Calu3 (cell line): ENCODE results near the gene KLKB1. TPM values are rescaled to one million over a fixed set of nuclear protein-coding genes. Genes with fewer than 3 reads are reported as not detected.
"Not testable (repeated sequence)": the region's sequence is repeated elsewhere in the genome, so short reads cannot be mapped to it uniquely, and the experiment has no call there.

Source experiments
- BruUV-seq: library from RNA; stranded (reverse); fragments of 400-500 nt; replicated peaks from 2 replicates; lab custom pipeline; 2021; lab: Mats Ljungman, UMichigan
- CTCF ChIA-PET: fragments of 300-600 bp; sonication (Branson Sonifier 250); formaldehyde crosslinking; loops from one replicate; lab custom pipeline; 2022; ENCODE audit warnings: antibody characterized with exemption; lab: Charles Lee
- DNase-seq: peaks from one replicate; pipeline ENCODE4 v3.0.0; 2022
- H3K27ac Mint-ChIP-seq: one replicate; pipeline ENCODE4 v1.8.0; 2022; ENCODE audit warnings: mixed read lengths; ENCODE audit not compliant: unreplicated experiment
- H3K27me3 Mint-ChIP-seq: one replicate; pipeline ENCODE4 v1.8.0; 2022; ENCODE audit warnings: mixed read lengths; ENCODE audit not compliant: unreplicated experiment
- H3K36me3 Mint-ChIP-seq: one replicate; pipeline ENCODE4 v1.8.0; 2022; ENCODE audit warnings: mild to moderate bottlenecking, moderate library complexity, mixed read lengths; ENCODE audit not compliant: insufficient read depth, unreplicated experiment
- H3K4me1 Mint-ChIP-seq: one replicate; pipeline ENCODE4 v1.8.0; 2022; ENCODE audit warnings: mild to moderate bottlenecking, low read depth, mixed read lengths; ENCODE audit not compliant: unreplicated experiment
- H3K4me3 Mint-ChIP-seq: one replicate; pipeline ENCODE4 v1.8.0; 2022; ENCODE audit warnings: mild to moderate bottlenecking, low read depth, moderate library complexity, mixed read lengths; ENCODE audit not compliant: unreplicated experiment
- H3K9me3 Mint-ChIP-seq: one replicate; pipeline ENCODE4 v1.8.0; 2022; ENCODE audit warnings: low read depth, mixed read lengths; ENCODE audit not compliant: unreplicated experiment
- CTCF ChIP-seq: fragments of 200-600 bp; IDR thresholded peaks from one replicate; pipeline ENCODE4 v1.8.0; 2022; ENCODE audit warnings: antibody characterized with exemption; ENCODE audit not compliant: unreplicated experiment
- intact Hi-C: fragments of 100-400 bp; cut with micrococcal nuclease; formaldehyde crosslinking; loops from one replicate; pipeline ENCODE4 v1.10.0; 2022; ENCODE audit not compliant: unreplicated experiment
- total RNA-seq: library from RNA; stranded (reverse); gene quantifications from 2 replicates; pipeline ENCODE4 v1.2.3, GENCODE V29; 2022

The KLKB1 gene
- total RNA-seq, 1 experiment from 2014 or later, result 2.9 TPM

- no peak for TF ChIP-seq CTCF
- Mint-ChIP-seq H3K27me3 (no peaks in the 10 kb centered on the region), H3K27ac (no peak overlapping the region), H3K4me3 (no peak overlapping the region), H3K9me3 (no peaks in the 10 kb centered on the region), H3K36me3 (no peaks in the 10 kb centered on the region), H3K4me1 (no peaks in the 10 kb centered on the region)
- no TSS peak for BruUV-seq
- CTCF ChIA-PET, result no interaction called here
- no peak for DNase-seq
- intact Hi-C loops, result no loop called here
These were observed 16.0 kb downstream of the KLKB1 start for GRCh38 chr4:186243331-186243730.

- Mint-ChIP-seq H3K4me1 (no peaks in the 10 kb centered on the region), H3K27me3 (no peaks in the 10 kb centered on the region), H3K27ac (no peak overlapping the region), H3K9me3 (no peaks in the 10 kb centered on the region), H3K36me3 (no peaks in the 10 kb centered on the region), H3K4me3 (no peak overlapping the region)
- BruUV-seq, result no TSS peak
- TF ChIP-seq CTCF, result no peak
- intact Hi-C loops, result no loop called here
- no peak for DNase-seq
- CTCF ChIA-PET, result no interaction called here
These were observed 17.5 kb downstream of the KLKB1 start for GRCh38 chr4:186244835-186245234.

GRCh38 chr4:186247062-186247752 is 19.9 kb downstream of the KLKB1 start:
- BruUV-seq, intact Hi-C loops, DNase-seq, CTCF ChIA-PET, H3K4me3 Mint-ChIP-seq, H3K27ac Mint-ChIP-seq, H3K9me3 Mint-ChIP-seq, H3K4me1 Mint-ChIP-seq, H3K27me3 Mint-ChIP-seq, H3K36me3 Mint-ChIP-seq: not testable (repeated sequence)

GRCh38 chr4:186248643-186249042 is 21.3 kb downstream of the KLKB1 start:
- Mint-ChIP-seq H3K27ac (no peak overlapping the region), H3K27me3 (no peaks in the 10 kb centered on the region), H3K9me3 (no peaks in the 10 kb centered on the region), H3K4me3 (no peak overlapping the region), H3K4me1 (no peaks in the 10 kb centered on the region), H3K36me3 (no peaks in the 10 kb centered on the region)
- DNase-seq, result no peak
- BruUV-seq, result no TSS peak
- intact Hi-C loops, result no loop called here
- CTCF ChIA-PET, result no interaction called here
- no peak for TF ChIP-seq CTCF
